A549 (cell line): Measurements from ENCODE around the gene ZNF22. TPM values are rescaled to one million over a fixed set of nuclear protein-coding genes. Genes with fewer than 3 reads are reported as not detected.

Source experiments
- ATAC-seq, 2 experiments: fragments of 200-7000 bp in 1 of 2; fragments of >200 bp in 1 of 2; cut with Nextera tagmentation in 1 of 2; cut with Tn5 transposase in 1 of 2; 3 replicates each; pipeline versions ENCODE4 v1.8.0 to v1.9.1; 2018 to 2020; ENCODE audit warnings: mild to moderate bottlenecking in 1 of 2, moderate library complexity in 1 of 2
- CTCF ChIA-PET: fragments of 300-600 bp; sonication (Branson Sonifier 250); formaldehyde crosslinking; extraction: SDS; loops from one replicate; lab custom pipeline; 2021; ENCODE audit warnings: antibody characterized with exemption, inconsistent platforms; lab: Yijun Ruan, JAX
- POLR2A ChIA-PET: fragments of 350-600 bp; formaldehyde crosslinking; extraction: SDS; loops from one replicate; lab custom pipeline; 2021; ENCODE audit warnings: antibody characterized with exemption, inconsistent platforms; lab: Yijun Ruan, JAX
- DNase-seq, 2 experiments: peaks; one replicate each; pipeline versions ENCODE4 v3.0.0 to v3.0.0-alpha.2; 2011 to 2016; ENCODE audit warnings: low read depth in 1 of 2, low spot score in 1 of 2
- FAIRE-seq: peaks from 2 replicates; lab custom pipeline; 2011; peaks lifted over from hg19 to GRCh38; lab: Jason Lieb, UNC
- H3K27ac ChIP-seq, 2 experiments: fragments of >200 bp; sonication (Bioruptor Twin); formaldehyde crosslinking; 3 replicates each; pipeline ENCODE4 v1.5.1; 2016 to 2017
- H3K4me1 ChIP-seq: fragments of >200 bp; sonication (Bioruptor Twin); formaldehyde crosslinking; 3 replicates; pipeline ENCODE4 v1.6.1; 2016
- H3K4me2 ChIP-seq: fragments of >200 bp; sonication (Bioruptor Twin); formaldehyde crosslinking; 3 replicates; pipeline ENCODE4 v1.6.1; 2016
- H3K4me3 ChIP-seq: fragments of >200 bp; sonication (Bioruptor Twin); formaldehyde crosslinking; 3 replicates; pipeline ENCODE4 v1.5.1; 2016
- H3K9me3 ChIP-seq: fragments of >200 bp; sonication (Bioruptor Twin); formaldehyde crosslinking; 3 replicates; pipeline ENCODE4 v1.6.1; 2016
- CBX8 ChIP-seq: fragments of 200-600 bp; sonication (generic); IDR thresholded peaks from 2 replicates; pipeline ENCODE4 v1.6.1; 2016
- CHD2 ChIP-seq: fragments of 150-350 bp; IDR thresholded peaks from 2 replicates; pipeline ENCODE4 v1.6.1; 2014; ENCODE audit warnings: low read length; ENCODE audit not compliant: partially characterized antibody
- CHD4 ChIP-seq: fragments of 200-600 bp; sonication (generic); IDR thresholded peaks from 2 replicates; pipeline ENCODE4 v1.6.1; 2016; ENCODE audit warnings: antibody characterized with exemption, mild to moderate bottlenecking, borderline replicate concordance
- CTCF ChIP-seq: fragments of >200 bp; sonication (Bioruptor Twin); formaldehyde crosslinking; IDR thresholded peaks from 3 replicates; pipeline ENCODE4 v1.5.1; 2016
- EHF ChIP-seq: fragments of 250-450 bp; sonication (Bioruptor Pico); IDR thresholded peaks from 2 replicates; pipeline ENCODE4 v1.5.0; 2020; ENCODE audit warnings: mild to moderate bottlenecking
- EHMT2 ChIP-seq: fragments of 200-600 bp; sonication (generic); IDR thresholded peaks from 2 replicates; pipeline ENCODE4 v1.6.1; 2016; ENCODE audit warnings: antibody characterized with exemption, low read depth, mild to moderate bottlenecking, moderate library complexity
- ESRRA ChIP-seq: fragments of 150-350 bp; IDR thresholded peaks from 2 replicates; pipeline ENCODE4 v1.6.1; 2014; ENCODE audit warnings: mild to moderate bottlenecking, low read length, borderline replicate concordance
- GATA3 ChIP-seq: IDR thresholded peaks from 2 replicates; pipeline ENCODE4 v1.6.1; 2012; ENCODE audit warnings: borderline replicate concordance
- HEYL ChIP-seq: fragments of 250-450 bp; sonication (Bioruptor Pico); IDR thresholded peaks from 2 replicates; pipeline ENCODE4 v1.8.0; 2021; ENCODE audit warnings: mild to moderate bottlenecking, moderate library complexity
- HOXA7 ChIP-seq: fragments of 250-450 bp; sonication (Bioruptor Pico); IDR thresholded peaks from 2 replicates; pipeline ENCODE4 v1.5.0; 2020; ENCODE audit warnings: mild to moderate bottlenecking, moderate library complexity
- HOXB5 ChIP-seq: fragments of 250-450 bp; sonication (Bioruptor Pico); IDR thresholded peaks from 2 replicates; pipeline ENCODE4 v1.5.0; 2020; ENCODE audit warnings: mild to moderate bottlenecking, moderate library complexity
- JUN ChIP-seq, 2 experiments: fragments of >200 bp; sonication (Bioruptor Twin); formaldehyde crosslinking; IDR thresholded peaks; 2 replicates in 1 of 2; 3 replicates in 1 of 2; pipeline ENCODE4 v1.6.1; 2016 to 2017
- JUNB ChIP-seq: fragments of >200 bp; sonication (Bioruptor Twin); formaldehyde crosslinking; IDR thresholded peaks from 2 replicates; pipeline ENCODE4 v1.6.1; 2016
- MAZ ChIP-seq: fragments of 150-350 bp; IDR thresholded peaks from 2 replicates; pipeline ENCODE4 v1.6.1; 2014; ENCODE audit warnings: antibody characterized with exemption, low read depth, low read length, borderline replicate concordance
- PBX3 ChIP-seq: IDR thresholded peaks from 2 replicates; pipeline ENCODE4 v1.6.1; 2012
- PHF8 ChIP-seq: fragments of 200-600 bp; sonication (generic); IDR thresholded peaks from 2 replicates; pipeline ENCODE4 v1.6.1; 2016; ENCODE audit warnings: low read depth, mild to moderate bottlenecking, antibody characterized with exemption, moderate library complexity, borderline replicate concordance
- POLR2AphosphoS2 ChIP-seq: conservative IDR thresholded peaks from 2 replicates; pipeline ENCODE4 v1.6.1; 2012; ENCODE audit warnings: low read length, improper control_type of control experiment, inconsistent platforms
- RAD21 ChIP-seq, 2 experiments: fragments of >200 bp in 1 of 2; sonication (Bioruptor Twin) in 1 of 2; formaldehyde crosslinking in 1 of 2; IDR thresholded peaks in 1 of 2; conservative IDR thresholded peaks in 1 of 2; 2 replicates in 1 of 2; 3 replicates in 1 of 2; pipeline ENCODE4 v1.6.1; 2012 to 2018; ENCODE audit warnings: inconsistent platforms in 1 of 2
- RCOR1 ChIP-seq: fragments of 150-350 bp; IDR thresholded peaks from 2 replicates; pipeline ENCODE4 v1.6.1; 2014; ENCODE audit warnings: antibody characterized with exemption, low read length, low read depth
- REST ChIP-seq: fragments of 200-600 bp; sonication (generic); IDR thresholded peaks from 2 replicates; pipeline ENCODE4 v1.6.1; 2016; ENCODE audit warnings: antibody characterized with exemption, mild to moderate bottlenecking, moderate library complexity
- SREBF2 ChIP-seq: fragments of 450-650 bp; IDR thresholded peaks from 2 replicates; pipeline ENCODE4 v1.6.1; 2014; ENCODE audit warnings: mild to moderate bottlenecking, moderate library complexity
- USF2 ChIP-seq: fragments of 450-650 bp; IDR thresholded peaks from 2 replicates; pipeline ENCODE4 v1.6.1; 2014; ENCODE audit warnings: antibody characterized with exemption
- ZNF302 ChIP-seq: fragments of 250-450 bp; sonication (Bioruptor Pico); IDR thresholded peaks from 2 replicates; pipeline ENCODE4 v1.9.0; 2021; ENCODE audit warnings: inconsistent platforms, mild to moderate bottlenecking, moderate library complexity
- ZSCAN20 ChIP-seq: fragments of 250-450 bp; sonication (Bioruptor Pico); IDR thresholded peaks from 2 replicates; pipeline ENCODE4 v1.8.0; 2022; ENCODE audit warnings: mild to moderate bottlenecking, moderate library complexity
- WGBS: methylation state at CpG from one replicate; pipeline ENCODE4 v1.1.6; 2017; ENCODE audit errors: missing lambda C conversion rate; 5-methylcytosine and 5-hydroxymethylcytosine counted together
- polyA plus RNA-seq, 4 experiments: library from polyadenylated mRNA; depleted of rRNA in 3 of 4; stranded (reverse); fragments of >200 nt; fragmentation: RNase III in 1 of 4; extraction: RNeasy Plus Mini Kit Qiagen cat#74134 plus additional on column Dnase treatment in 1 of 4; gene quantifications; 2 replicates in 3 of 4; 3 replicates in 1 of 4; pipeline ENCODE4 v1.2.3, GENCODE V29; 2011 to 2017

ZNF22 gene
- polyA plus RNA-seq, 2 of the 4 experiments (the other 2 are of a cell fraction) = 8.5 to 13.0 TPM

- Histone ChIP-seq H3K9me3 (no peaks in the 10 kb centered on the region), H3K4me2 (no peak overlapping the region), H3K4me1 (peaks cover 7% of the 10 kb centered on the region; the same call in 2 of the 3 replicates), H3K27ac (no peak overlapping the region), H3K4me3 (no peak overlapping the region)
- POLR2A ChIA-PET = interaction anchor here (1.9 kb wide), 1 partner anchor 11 kb away, joined by 6 read pairs; the partner anchor contains the start of gene DEPP1
- no peak for DNase-seq
- FAIRE-seq = no peak
- 83% methylated on average over 3 of the region's 3 CpGs for WGBS
- ATAC-seq = no peak
- CTCF ChIA-PET = interaction anchor here (1.0 to 5.3 kb wide), 5 partner anchors 13 to 282 kb away, joined by 3 to 29 read pairs (median 4); no protein-coding TSS in a partner anchor
- TF ChIP-seq CBX8 (no peak), JUNB (no peak), ESRRA (no peak), REST (no peak), PHF8 (no peak), CHD2 (no peak), SREBF2 (no peak), ZSCAN20 (CRISPR knock-in tag) (no peak), GATA3 (no peak), RAD21 (conservative IDR thresholded peaks at IDR 0.05 in 1 of 2, IDR thresholded peaks at IDR 0.05 in 1 of 2) (no peak), HEYL (CRISPR knock-in tag) (no peak), CTCF (no peak), EHF (no peak), MAZ (no peak), PBX3 (no peak), RCOR1 (no peak), HOXA7 (CRISPR knock-in tag) (no peak)
Measured at GRCh38 chr10:44968091-44968490, 32.6 kb upstream of the ZNF22 start.

GRCh38 chr10:44968500-44969400 is 32.0 kb upstream of the ZNF22 start:
- no peaks in the 10 kb centered on the region for H3K9me3 ChIP-seq
- no peak for DNase-seq
- no peak overlapping the region for H3K27ac ChIP-seq
- no peak for FAIRE-seq
- H3K4me3 ChIP-seq = no peak overlapping the region
- WGBS = 75% methylated on average over 11 of the region's 11 CpGs
- CTCF ChIA-PET = interaction anchor here (1.0 to 5.3 kb wide), 5 partner anchors 10 to 282 kb away, joined by 3 to 29 read pairs (median 3); partner anchors contain the start of gene DEPP1
- H3K4me2 ChIP-seq = no peak overlapping the region
- H3K4me1 ChIP-seq = peaks cover 7% of the 10 kb centered on the region; the same call in 2 of the 3 replicates
- TF ChIP-seq JUN (IDR thresholded peaks at IDR 0.05) (no peak), CHD2 (no peak), EHMT2 (no peak), USF2 (no peak), CHD4 (no peak), EHF (no peak), ZNF302 (CRISPR knock-in tag) (no peak), REST (no peak), HOXB5 (no peak), POLR2AphosphoS2 (no peak), CBX8 (no peak)
- ATAC-seq = no peak
- POLR2A ChIA-PET = interaction anchor here (0.9 to 1.9 kb wide), 3 partner anchors 10 kb away, joined by 3 to 6 read pairs (median 3); partner anchors contain the start of gene DEPP1
